Measurements from ENCODE around the gene NTN5. TPM values are rescaled to one million over a fixed set of nuclear protein-coding genes. Genes with fewer than 3 reads are reported as not detected.

The NTN5 gene
- polyA plus RNA-seq, 3 donors = 0.23 to 0.27 TPM; not detected in 1

DNA sequence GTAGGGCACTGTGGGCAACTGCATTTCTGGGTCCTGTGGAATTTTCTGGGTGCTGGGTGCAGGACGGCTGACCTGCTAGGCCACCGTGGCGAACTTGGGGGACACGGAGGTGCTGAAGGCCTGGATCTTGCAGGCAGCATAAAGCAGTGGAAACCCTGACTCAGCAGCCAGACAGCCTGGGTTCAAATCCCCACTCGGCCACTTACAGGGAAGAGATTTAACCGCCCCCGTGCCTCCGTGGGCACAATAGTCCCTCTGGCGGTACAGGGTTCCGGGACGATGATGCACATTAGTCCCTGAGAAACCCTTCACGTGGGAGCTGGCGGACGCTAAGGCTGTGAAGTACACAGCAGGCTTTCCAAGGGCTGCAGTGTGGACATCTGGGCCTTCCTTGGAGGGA is 60.9 kb downstream of the NTN5 start:
- H3K27ac ChIP-seq (ENCODE audit: low read depth, low read length) = no peak overlapping the region
- 88 to 93% (median 89%) methylated on average over 14 of the region's 14 CpGs for WGBS, 3 donors

Other genes starting within 250 kb of the NTN5 start
- 10 to 100 TPM in 2 of 3 donors, 1 to 10 TPM in 1; 7.5 to 29.5 (median 12.7) TPM for gene GRWD1, start 227.0 kb downstream of the NTN5 start, polyA plus RNA-seq
- under 1 TPM; 0.11 to 0.58 (median 0.17) TPM for gene KCNJ14, start 217.4 kb downstream of the NTN5 start, polyA plus RNA-seq
- 10 to 100 TPM; 36.5 to 50.2 (median 40.7) TPM for gene CYTH2, start 203.6 kb downstream of the NTN5 start, polyA plus RNA-seq
- 1 to 10 TPM in 1 of 3 donors, under 1 TPM in 2; 0.22 to 1.6 (median 0.22) TPM for gene LMTK3, start 161.2 kb downstream of the NTN5 start, polyA plus RNA-seq
- under 1 TPM; 0.20 to 0.90 (median 0.45) TPM for gene SULT2B1, start 120.8 kb downstream of the NTN5 start, polyA plus RNA-seq
- gene SPACA4, start 66.3 kb downstream of the NTN5 start, polyA plus RNA-seq = not detected
- 1 to 10 TPM in 2 of 3 donors, under 1 TPM in 1; 0.56 to 4.2 (median 1.3) TPM for gene FAM83E, start 57.9 kb downstream of the NTN5 start, polyA plus RNA-seq
- 1,000 to 10,000 TPM; 2,059 to 2,549 (median 2,360) TPM for gene RPL18, start 53.8 kb downstream of the NTN5 start, polyA plus RNA-seq
- 10 to 100 TPM in 2 of 3 donors, 1 to 10 TPM in 1; 8.4 to 17.8 (median 17.7) TPM for gene SPHK2, start 53.5 kb downstream of the NTN5 start, polyA plus RNA-seq
- 10 to 100 TPM in 1 of 3 donors, 1 to 10 TPM in 2; 2.9 to 10.9 (median 8.1) TPM for gene DBP, start 35.6 kb downstream of the NTN5 start, polyA plus RNA-seq
- 10 to 100 TPM in 1 of 3 donors, 1 to 10 TPM in 2; 2.6 to 21.3 (median 2.7) TPM for gene CA11, start 26.8 kb downstream of the NTN5 start, polyA plus RNA-seq
- gene FUT2, start 23.0 kb upstream of the NTN5 start, polyA plus RNA-seq = 1 to 10 TPM; 1.5 to 7.1 (median 3.2) TPM
- gene MAMSTR, start 46.7 kb upstream of the NTN5 start, polyA plus RNA-seq = 1 to 10 TPM in 2 of 3 donors, under 1 TPM in 1; 0.86 to 2.2 (median 1.3) TPM
- gene RASIP1, start 67.6 kb upstream of the NTN5 start, polyA plus RNA-seq = 10 to 100 TPM in 2 of 3 donors, 1 to 10 TPM in 1; 8.9 to 58.3 (median 34.8) TPM
- 1 to 10 TPM in 1 of 3 donors, under 1 TPM in 2; 0.66 to 1.6 (median 0.68) TPM for gene IZUMO1, start 73.9 kb upstream of the NTN5 start, polyA plus RNA-seq
- gene FUT1, start 79.6 kb upstream of the NTN5 start, polyA plus RNA-seq = 1 to 10 TPM; 2.7 to 4.8 (median 3.5) TPM
- not detected for gene FGF21, start 82.5 kb upstream of the NTN5 start, polyA plus RNA-seq
- gene BCAT2, start 138.0 kb upstream of the NTN5 start, polyA plus RNA-seq = 10 to 100 TPM; 44.9 to 58.9 (median 47.6) TPM
- gene HSD17B14, start 163.5 kb upstream of the NTN5 start, polyA plus RNA-seq = 10 to 100 TPM in 1 of 3 donors, 1 to 10 TPM in 2; 1.9 to 10.7 (median 4.6) TPM
- 100 to 1,000 TPM in 1 of 3 donors, 10 to 100 TPM in 1, 1 to 10 TPM in 1; 7.3 to 127 (median 20.6) TPM for gene PLEKHA4, start 195.6 kb upstream of the NTN5 start, polyA plus RNA-seq
- gene PPP1R15A, start 199.4 kb upstream of the NTN5 start, polyA plus RNA-seq = 100 to 1,000 TPM in 2 of 3 donors, 10 to 100 TPM in 1; 18.7 to 240 (median 197) TPM
- under 1 TPM in 2 of 3 donors, not detected in 1; 0.08 to 0.09 TPM for gene TULP2, start 225.7 kb upstream of the NTN5 start, polyA plus RNA-seq
- gene NUCB1, start 227.3 kb upstream of the NTN5 start, polyA plus RNA-seq = 100 to 1,000 TPM; 117 to 394 (median 178) TPM